K562 (cell line): ENCODE results near the gene OR8G5. TPM values are rescaled to one million over a fixed set of nuclear protein-coding genes. Genes with fewer than 3 reads are reported as not detected.

Source experiments
- CEBPZ ChIP-seq: fragments of 150-350 bp; IDR thresholded peaks from 2 replicates; pipeline ENCODE4 v1.6.1; 2014; ENCODE audit warnings: low read depth, mild to moderate bottlenecking, low read length, borderline replicate concordance
- CTBP1 ChIP-seq: fragments of 450-650 bp; IDR thresholded peaks from 2 replicates; pipeline ENCODE4 v1.6.1; 2016; ENCODE audit warnings: borderline replicate concordance
- E4F1 ChIP-seq: fragments of 250-450 bp; sonication (Bioruptor Pico); IDR thresholded peaks from 2 replicates; pipeline ENCODE4 v1.5.0; 2021; ENCODE audit warnings: mild to moderate bottlenecking, borderline replicate concordance
- ELF1 ChIP-seq: fragments of 200-800 bp; sonication (Bioruptor generic); IDR thresholded peaks from 2 replicates; pipeline ENCODE4 v1.6.1; 2016; ENCODE audit warnings: missing genetic modification characterization, missing compliant biosample characterization
- EP400 ChIP-seq: fragments of 450-650 bp; IDR thresholded peaks from 2 replicates; pipeline ENCODE4 v1.6.1; 2017; ENCODE audit warnings: antibody characterized with exemption, mild to moderate bottlenecking, moderate library complexity
- KAT7 ChIP-seq: sonication (generic); formaldehyde crosslinking; IDR thresholded peaks from 2 replicates; pipeline ENCODE4 v1.8.0; 2022; ENCODE audit warnings: missing genetic modification reagents, mild to moderate bottlenecking, borderline replicate concordance
- MGA ChIP-seq: fragments of 450-650 bp; IDR thresholded peaks from 2 replicates; pipeline ENCODE4 v1.6.1; 2016; ENCODE audit warnings: mild to moderate bottlenecking, moderate library complexity
- RFX1 ChIP-seq: fragments of 450-650 bp; IDR thresholded peaks from 2 replicates; pipeline ENCODE4 v1.6.1; 2016; ENCODE audit warnings: mild to moderate bottlenecking, moderate library complexity
- ZKSCAN8 ChIP-seq: fragments of 200-800 bp; sonication (Bioruptor generic); IDR thresholded peaks from 2 replicates; pipeline ENCODE4 v1.6.1; 2016; ENCODE audit warnings: missing genetic modification characterization, missing compliant biosample characterization
- ZNF780A ChIP-seq: fragments of 250-450 bp; sonication (Bioruptor Pico); IDR thresholded peaks from 2 replicates; pipeline ENCODE4 v1.5.0; 2021; ENCODE audit warnings: mild to moderate bottlenecking
- polyA plus RNA-seq, 8 experiments: library from polyadenylated mRNA; depleted of rRNA in 4 of 8; stranded (reverse) in 5 of 8; unstranded in 3 of 8; fragments of >200 nt; fragmentation: Nextera tagmentation in 2 of 8; fragmentation: Illumina TruSeq in 1 of 8; extraction: Ambion mirVana in 2 of 8; extraction: Trizol in 1 of 8; gene quantifications; 2 replicates each; pipeline versions ENCODE4 v1.2.1 to v1.2.3, GENCODE V29; 2011 to 2014; ENCODE audit warnings: inconsistent platforms in 1 of 8, missing spikeins in 1 of 8
- total RNA-seq, 7 experiments: library from RNA; depleted of rRNA in 6 of 7; stranded (reverse); fragments of >200 nt in 6 of 7; fragmentation: Illumina TruSeq in 2 of 7; extraction: Trizol in 2 of 7; gene quantifications; 2 replicates each; pipeline versions ENCODE4 v1.2.1 to v1.2.3, GENCODE V29; 2011 to 2021; ENCODE audit warnings: low replicate concordance in 1 of 7

Gene OR8G5
- total and polyA plus RNA-seq, 9 of the 15 experiments (the other 6 are each of a cell fraction or from before 2014, with no cell fraction given), result 0.18 to 3.8 (median 1.7) TPM

GRCh38 chr11:124207102-124207792 is 48.9 kb upstream of the OR8G5 start (continued):
- TF ChIP-seq MGA, result peak; percentile 93
- TF ChIP-seq ZNF780A, result no peak
- peak; percentile 63; the same call in 1 of the 2 replicates for TF ChIP-seq ZKSCAN8 (CRISPR knock-in tag)
- TF ChIP-seq ELF1 (tag), result peak; percentile 83
- 0 out of 2 replicates have a peak, but pooled peaks have one; percentile 68 for TF ChIP-seq KAT7
- peak; percentile 87 for TF ChIP-seq EP400
- TF ChIP-seq RFX1, result no peak
- TF ChIP-seq CTBP1, result peak; percentile 77; the same call in 1 of the 2 replicates
- TF ChIP-seq CEBPZ, result no peak
- no peak for TF ChIP-seq E4F1 (CRISPR knock-in tag)
